ENCODE results near the gene HNRNPA2B1. TPM values are rescaled to one million over a fixed set of nuclear protein-coding genes. Genes with fewer than 3 reads are reported as not detected.

Gene HNRNPA2B1
- total RNA-seq, 4 donors from 2014 or later: 78.1 to 133 (median 99.4) TPM

- intact Hi-C loops (cut with DNase I; ENCODE audit: low total_unique reads): no loop called here
- H3K4me3 ChIP-seq (ENCODE audit: low read depth, poor library complexity, severe bottlenecking): no peak overlapping the region
- WGBS, 2 donors: 38 to 41% methylated on average over 5 of the region's 5 CpGs
- no peak for DNase-seq (ENCODE audit: low spot score in 2 of 2)
- TF ChIP-seq, protein P1, sequence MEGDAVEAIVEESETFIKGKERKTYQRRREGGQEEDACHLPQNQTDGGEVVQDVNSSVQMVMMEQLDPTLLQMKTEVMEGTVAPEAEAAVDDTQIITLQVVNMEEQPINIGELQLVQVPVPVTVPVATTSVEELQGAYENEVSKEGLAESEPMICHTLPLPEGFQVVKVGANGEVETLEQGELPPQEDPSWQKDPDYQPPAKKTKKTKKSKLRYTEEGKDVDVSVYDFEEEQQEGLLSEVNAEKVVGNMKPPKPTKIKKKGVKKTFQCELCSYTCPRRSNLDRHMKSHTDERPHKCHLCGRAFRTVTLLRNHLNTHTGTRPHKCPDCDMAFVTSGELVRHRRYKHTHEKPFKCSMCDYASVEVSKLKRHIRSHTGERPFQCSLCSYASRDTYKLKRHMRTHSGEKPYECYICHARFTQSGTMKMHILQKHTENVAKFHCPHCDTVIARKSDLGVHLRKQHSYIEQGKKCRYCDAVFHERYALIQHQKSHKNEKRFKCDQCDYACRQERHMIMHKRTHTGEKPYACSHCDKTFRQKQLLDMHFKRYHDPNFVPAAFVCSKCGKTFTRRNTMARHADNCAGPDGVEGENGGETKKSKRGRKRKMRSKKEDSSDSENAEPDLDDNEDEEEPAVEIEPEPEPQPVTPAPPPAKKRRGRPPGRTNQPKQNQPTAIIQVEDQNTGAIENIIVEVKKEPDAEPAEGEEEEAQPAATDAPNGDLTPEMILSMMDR (IDR thresholded peaks at IDR 0.05): no peak
- TF ChIP-seq POLR2A (IDR thresholded peaks at IDR 0.05): no peak
These were observed 57.1 kb downstream of the HNRNPA2B1 start for GRCh38 chr7:26143298-26144048.

DNA sequence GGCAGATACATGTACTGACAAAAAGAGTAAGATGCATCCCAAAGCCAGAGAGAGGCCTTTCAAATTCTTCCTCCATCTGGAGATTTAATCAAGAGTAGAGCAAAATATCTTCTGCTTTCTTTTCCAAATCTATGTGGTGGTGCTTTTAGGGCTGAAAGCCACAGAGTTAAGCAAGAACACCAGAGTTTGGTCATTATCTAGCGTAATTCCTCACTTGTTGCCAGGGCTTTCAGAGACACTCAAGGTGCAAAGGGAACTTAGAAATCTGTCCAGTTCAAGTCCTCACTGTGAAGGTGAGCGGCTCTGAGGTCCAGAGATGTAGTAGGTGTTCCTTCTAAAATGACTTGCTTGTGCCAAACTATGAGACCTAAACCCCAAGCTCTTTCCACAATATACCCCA, 59.5 kb downstream of the HNRNPA2B1 start:
- DNase-seq (ENCODE audit: low spot score in 2 of 2): no peak
- 81 to 87% methylated on average over 2 of the region's 2 CpGs for WGBS, 2 donors
- TF ChIP-seq POLR2A (IDR thresholded peaks at IDR 0.05): no peak
- TF ChIP-seq, protein P1 (IDR thresholded peaks at IDR 0.05): no peak
- H3K4me3 ChIP-seq (ENCODE audit: low read depth, poor library complexity, severe bottlenecking): no peak overlapping the region
- intact Hi-C loops (cut with DNase I; ENCODE audit: low total_unique reads): no loop called here

DNA sequence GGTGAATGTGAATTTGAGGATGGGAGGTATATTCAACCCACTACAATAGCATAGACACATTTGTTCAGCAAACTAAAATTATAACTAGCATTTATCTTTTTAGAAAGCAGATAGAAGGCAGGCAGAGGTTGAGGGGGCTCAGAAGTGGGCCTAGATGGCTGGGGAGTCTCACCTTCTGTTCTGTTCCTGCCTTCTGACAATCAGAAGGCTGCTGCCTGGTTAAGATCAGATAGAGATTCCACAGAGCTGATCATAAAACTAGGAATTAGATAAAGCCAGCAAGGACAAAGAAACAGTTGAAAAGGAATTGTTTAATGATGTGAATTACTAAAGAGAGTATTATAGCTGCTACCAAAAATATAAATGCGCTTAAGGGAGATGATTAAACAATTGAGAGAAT, 60.2 kb downstream of the HNRNPA2B1 start:
- WGBS, 2 donors: 95 to 100% methylated on average over 1 of the region's 1 CpG
- no peak overlapping the region for H3K4me3 ChIP-seq (ENCODE audit: low read depth, poor library complexity, severe bottlenecking)
- TF ChIP-seq POLR2A (IDR thresholded peaks at IDR 0.05): no peak
- TF ChIP-seq, protein P1 (IDR thresholded peaks at IDR 0.05): no peak
- intact Hi-C loops (cut with DNase I; ENCODE audit: low total_unique reads): no loop called here
- no peak for DNase-seq (ENCODE audit: low spot score in 2 of 2)

Other genes with a start within 250 kb of the HNRNPA2B1 start
- 10 to 100 TPM; 37.9 to 59.1 (median 45.0) TPM for gene NFE2L3, start 48.5 kb downstream of the HNRNPA2B1 start, total RNA-seq
- 10 to 100 TPM; 43.1 to 60.5 (median 51.9) TPM for gene CBX3, start 999 bp upstream of the HNRNPA2B1 start, total RNA-seq
- gene SNX10, start 91.1 kb upstream of the HNRNPA2B1 start, total RNA-seq: 1 to 10 TPM; 2.0 to 10.0 (median 3.8) TPM